Endodermal cell (in vitro differentiated cells): ENCODE measurements around the gene PARP8. TPM values are rescaled to one million over a fixed set of nuclear protein-coding genes. Genes with fewer than 3 reads are reported as not detected.
"Not testable (repeated sequence)": the region's sequence is repeated elsewhere in the genome, so short reads cannot be mapped to it uniquely, and the experiment has no call there.

ENCODE experiments used
- DNase-seq: peaks from one replicate; pipeline ENCODE4 v3.0.0-alpha.2; 2017
- H3K27ac ChIP-seq: 2 replicates; pipeline ENCODE4 v1.5.1; 2013; ENCODE audit warnings: mild to moderate bottlenecking, low read depth, low read length, moderate library complexity
- H3K27me3 ChIP-seq: 2 replicates; pipeline ENCODE4 v1.6.1; 2013; ENCODE audit warnings: mild to moderate bottlenecking, low read length, moderate library complexity; ENCODE audit not compliant: insufficient read depth, control insufficient read depth, poor library complexity, severe bottlenecking
- H3K36me3 ChIP-seq: 2 replicates; pipeline ENCODE4 v1.7.0; 2013; ENCODE audit warnings: mild to moderate bottlenecking, low read length, moderate library complexity; ENCODE audit not compliant: control insufficient read depth, insufficient read depth
- H3K4me1 ChIP-seq: one replicate; pipeline ENCODE4 v1.7.0; 2013; ENCODE audit warnings: low read length; ENCODE audit not compliant: control insufficient read depth, insufficient read depth
- H3K4me3 ChIP-seq: 2 replicates; pipeline ENCODE4 v1.5.1; 2013; ENCODE audit warnings: mild to moderate bottlenecking, low read length, moderate library complexity
- H3K9ac ChIP-seq: 2 replicates; pipeline ENCODE4 v1.6.1; 2013; ENCODE audit warnings: mild to moderate bottlenecking, low read length, moderate library complexity; ENCODE audit not compliant: poor library complexity, severe bottlenecking; ENCODE audit errors: extremely low read depth
- H3K9me3 ChIP-seq: 2 replicates; pipeline ENCODE4 v1.6.1; 2013; ENCODE audit warnings: mild to moderate bottlenecking, low read length, moderate library complexity; ENCODE audit not compliant: control insufficient read depth
- H3K27ac Mint-ChIP-seq: 2 replicates; pipeline ENCODE4 v1.8.0; 2020; ENCODE audit warnings: mixed read lengths
- H3K27me3 Mint-ChIP-seq: 2 replicates; pipeline ENCODE4 v1.8.0; 2021; ENCODE audit warnings: mild to moderate bottlenecking, mixed read lengths; ENCODE audit not compliant: insufficient read depth
- H3K36me3 Mint-ChIP-seq: 2 replicates; pipeline ENCODE4 v1.8.0; 2020; ENCODE audit warnings: low read depth, mixed read lengths
- H3K4me1 Mint-ChIP-seq: 2 replicates; pipeline ENCODE4 v1.8.0; 2020; ENCODE audit warnings: mixed read lengths
- H3K4me3 Mint-ChIP-seq: 2 replicates; pipeline ENCODE4 v1.8.0; 2020; ENCODE audit warnings: mild to moderate bottlenecking, moderate library complexity, mixed read lengths
- H3K9me3 Mint-ChIP-seq: 2 replicates; pipeline ENCODE4 v1.8.0; 2020; ENCODE audit warnings: mild to moderate bottlenecking, mixed read lengths
- WGBS, 2 experiments: methylation state at CpG; one replicate each; pipeline versions ENCODE4 v1.1.5 to v1.1.7; 2013; ENCODE audit warnings: missing lambda C conversion rate in 2 of 2, mixed read lengths in 1 of 2; ENCODE audit not compliant: insufficient coverage in 1 of 2, insufficient read length in 1 of 2; 5-methylcytosine and 5-hydroxymethylcytosine counted together
- total RNA-seq, 2 donors: library from RNA; stranded (reverse); fragmentation: NEBNext Ultra II Directional in 1 of 2; extraction: Animal tissue kit (Norgen Biotek cat#: 25700) in 1 of 2; gene quantifications; 2 replicates in 1 of 2; 3 replicates in 1 of 2; pipeline ENCODE4 v1.2.1, GENCODE V29; 2021
- TF ChIP-seq, protein P1 (sequence below): fragments of 200-600 bp; sonication (generic); conservative IDR thresholded peaks from 2 replicates; pipeline ENCODE4 v1.5.0; 2021; ENCODE audit warnings: antibody characterized with exemption, mild to moderate bottlenecking

PARP8 gene
- total RNA-seq, 2 donors from 2014 or later: 18.7 to 19.4 TPM

DNA sequence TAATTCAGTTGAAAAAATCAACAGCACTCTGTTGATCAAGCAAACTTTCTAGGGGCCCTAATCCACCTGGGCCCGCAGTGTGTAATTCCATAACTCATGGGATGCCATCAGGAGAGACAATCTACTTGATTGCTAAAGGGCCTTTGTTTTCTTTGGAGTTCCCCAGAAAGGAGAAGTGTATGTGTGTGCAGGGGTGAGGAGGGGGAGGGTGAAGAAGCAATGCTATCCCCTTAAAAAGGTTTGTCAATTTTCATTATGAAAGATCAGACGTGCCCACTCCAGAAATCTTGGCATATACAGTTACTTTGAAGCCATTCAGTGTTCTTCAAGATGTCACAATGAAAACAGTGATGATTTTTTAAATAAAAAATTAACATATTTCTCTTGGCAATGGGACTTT is 6.2 kb downstream of the PARP8 start:
- H3K4me1 Mint-ChIP-seq: peaks cover 42% of the 10 kb centered on the region
- H3K4me3 Mint-ChIP-seq: no peak overlapping the region
- no peak overlapping the region for H3K9ac ChIP-seq
- no peaks in the 10 kb centered on the region for H3K27me3 ChIP-seq
- no peak overlapping the region for H3K27ac ChIP-seq
- no peaks in the 10 kb centered on the region for H3K27me3 Mint-ChIP-seq
- 92 to 100% methylated on average over 1 to 2 of the region's 2 CpGs for WGBS, 2 experiments
- H3K9me3 Mint-ChIP-seq: no peaks in the 10 kb centered on the region
- no peak for DNase-seq
- TF ChIP-seq, protein P1, sequence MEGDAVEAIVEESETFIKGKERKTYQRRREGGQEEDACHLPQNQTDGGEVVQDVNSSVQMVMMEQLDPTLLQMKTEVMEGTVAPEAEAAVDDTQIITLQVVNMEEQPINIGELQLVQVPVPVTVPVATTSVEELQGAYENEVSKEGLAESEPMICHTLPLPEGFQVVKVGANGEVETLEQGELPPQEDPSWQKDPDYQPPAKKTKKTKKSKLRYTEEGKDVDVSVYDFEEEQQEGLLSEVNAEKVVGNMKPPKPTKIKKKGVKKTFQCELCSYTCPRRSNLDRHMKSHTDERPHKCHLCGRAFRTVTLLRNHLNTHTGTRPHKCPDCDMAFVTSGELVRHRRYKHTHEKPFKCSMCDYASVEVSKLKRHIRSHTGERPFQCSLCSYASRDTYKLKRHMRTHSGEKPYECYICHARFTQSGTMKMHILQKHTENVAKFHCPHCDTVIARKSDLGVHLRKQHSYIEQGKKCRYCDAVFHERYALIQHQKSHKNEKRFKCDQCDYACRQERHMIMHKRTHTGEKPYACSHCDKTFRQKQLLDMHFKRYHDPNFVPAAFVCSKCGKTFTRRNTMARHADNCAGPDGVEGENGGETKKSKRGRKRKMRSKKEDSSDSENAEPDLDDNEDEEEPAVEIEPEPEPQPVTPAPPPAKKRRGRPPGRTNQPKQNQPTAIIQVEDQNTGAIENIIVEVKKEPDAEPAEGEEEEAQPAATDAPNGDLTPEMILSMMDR: no peak
- no peaks in the 10 kb centered on the region for H3K36me3 ChIP-seq
- H3K4me3 ChIP-seq: no peak overlapping the region
- no peaks in the 10 kb centered on the region for H3K36me3 Mint-ChIP-seq
- H3K4me1 ChIP-seq: peaks cover 16% of the 10 kb centered on the region
- no peak overlapping the region for H3K27ac Mint-ChIP-seq
- H3K9me3 ChIP-seq: no peaks in the 10 kb centered on the region

DNA sequence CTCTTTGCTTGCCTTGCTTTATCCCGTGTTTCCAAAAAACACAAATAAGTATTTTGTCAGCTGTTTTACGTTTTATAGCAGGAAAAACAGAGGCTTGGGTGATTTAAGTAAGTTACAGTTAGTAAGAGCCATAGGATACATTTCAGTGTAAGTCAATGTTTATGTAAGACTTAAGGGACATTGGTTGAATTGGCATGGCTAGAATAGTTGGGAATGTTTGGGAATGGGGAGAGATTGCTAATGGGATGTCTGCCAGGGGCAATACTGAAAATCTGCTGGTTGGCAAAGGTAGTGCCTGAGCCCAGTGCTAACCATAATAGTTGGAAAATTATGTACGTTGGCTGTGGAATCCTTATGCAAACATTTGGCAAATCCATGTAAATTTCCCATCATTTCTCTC is 7.0 kb downstream of the PARP8 start:
- H3K9me3 Mint-ChIP-seq, H3K9me3 ChIP-seq, H3K27ac ChIP-seq, H3K36me3 Mint-ChIP-seq, H3K27me3 Mint-ChIP-seq, H3K9ac ChIP-seq, H3K27ac Mint-ChIP-seq, DNase-seq, H3K4me3 Mint-ChIP-seq, H3K27me3 ChIP-seq, H3K36me3 ChIP-seq, H3K4me3 ChIP-seq: not testable (repeated sequence)
- H3K4me1 Mint-ChIP-seq: peaks cover 38% of the 10 kb centered on the region
- peaks cover 16% of the 10 kb centered on the region for H3K4me1 ChIP-seq
- WGBS, 2 experiments: 94 to 100% methylated on average over 2 to 3 of the region's 3 CpGs

DNA sequence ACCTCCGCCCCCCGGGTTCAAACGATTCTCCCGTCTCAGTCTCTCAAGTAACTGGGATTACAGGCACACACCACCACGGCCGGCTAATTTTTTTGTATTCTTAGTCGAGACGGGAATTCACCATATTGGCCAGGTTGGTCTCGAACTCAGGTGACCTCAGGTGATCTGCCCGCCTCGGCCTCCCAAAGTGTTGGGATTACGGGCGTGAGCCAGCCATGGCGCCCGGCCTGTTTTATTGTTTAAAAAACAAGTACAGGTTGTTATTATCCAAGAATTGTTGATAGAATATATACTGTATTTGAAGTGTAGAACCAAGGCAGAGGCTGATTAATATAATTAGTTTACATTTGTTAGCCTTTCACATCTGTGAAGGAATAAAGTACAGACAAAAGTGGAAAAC is 8.9 kb downstream of the PARP8 start:
- H3K4me1 Mint-ChIP-seq: peaks cover 33% of the 10 kb centered on the region
- H3K27ac Mint-ChIP-seq: no peak overlapping the region
- TF ChIP-seq, protein P1: no peak
- H3K9me3 Mint-ChIP-seq: no peaks in the 10 kb centered on the region
- Histone ChIP-seq H3K9ac (no peak overlapping the region), H3K27ac (no peak overlapping the region), H3K9me3 (no peaks in the 10 kb centered on the region), H3K27me3 (no peaks in the 10 kb centered on the region), H3K36me3 (no peaks in the 10 kb centered on the region), H3K4me3 (no peak overlapping the region), H3K4me1 (peaks cover 6% of the 10 kb centered on the region)
- H3K27me3 Mint-ChIP-seq: no peaks in the 10 kb centered on the region
- 91 to 96% methylated on average over 15 of the region's 15 CpGs for WGBS, 2 experiments
- no peaks in the 10 kb centered on the region for H3K36me3 Mint-ChIP-seq
- no peak for DNase-seq
- H3K4me3 Mint-ChIP-seq: no peak overlapping the region

DNA sequence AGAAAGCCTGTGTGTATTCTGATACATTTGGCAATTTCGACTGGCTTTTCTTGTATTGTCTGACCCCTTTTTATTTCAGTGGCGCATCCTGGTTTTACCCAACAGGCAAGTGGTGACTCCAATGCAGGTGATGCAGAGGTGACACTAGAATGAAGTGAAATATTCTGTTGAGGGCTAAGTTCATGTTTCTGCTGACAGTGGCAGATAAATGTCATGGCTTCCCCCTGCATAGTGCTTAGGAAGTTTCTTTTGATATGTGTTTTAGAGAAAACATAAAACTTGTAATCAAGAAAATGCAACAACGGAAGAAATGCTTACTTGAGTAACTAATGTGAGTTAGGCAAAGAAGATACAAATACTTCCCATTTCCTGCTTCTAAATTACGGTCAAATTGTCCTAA is 13.1 kb downstream of the PARP8 start:
- H3K9me3 Mint-ChIP-seq: not testable (repeated sequence)

More for the DNA sequence above, 13.1 kb downstream of the PARP8 start:
- not testable (repeated sequence) for H3K4me3 Mint-ChIP-seq, H3K9ac ChIP-seq, DNase-seq, H3K4me3 ChIP-seq, H3K36me3 ChIP-seq, H3K27ac ChIP-seq, H3K4me1 ChIP-seq, H3K27me3 ChIP-seq, H3K9me3 ChIP-seq, H3K27me3 Mint-ChIP-seq, H3K36me3 Mint-ChIP-seq, H3K27ac Mint-ChIP-seq
- WGBS, 2 experiments: 91% methylated on average over 4 of the region's 4 CpGs; no CpG with 5 or more reads in 1 of the 2 experiments
- peaks cover 19% of the 10 kb centered on the region for H3K4me1 Mint-ChIP-seq
